ENCODE data around the gene HEXB.

The HEXB gene

DNA sequence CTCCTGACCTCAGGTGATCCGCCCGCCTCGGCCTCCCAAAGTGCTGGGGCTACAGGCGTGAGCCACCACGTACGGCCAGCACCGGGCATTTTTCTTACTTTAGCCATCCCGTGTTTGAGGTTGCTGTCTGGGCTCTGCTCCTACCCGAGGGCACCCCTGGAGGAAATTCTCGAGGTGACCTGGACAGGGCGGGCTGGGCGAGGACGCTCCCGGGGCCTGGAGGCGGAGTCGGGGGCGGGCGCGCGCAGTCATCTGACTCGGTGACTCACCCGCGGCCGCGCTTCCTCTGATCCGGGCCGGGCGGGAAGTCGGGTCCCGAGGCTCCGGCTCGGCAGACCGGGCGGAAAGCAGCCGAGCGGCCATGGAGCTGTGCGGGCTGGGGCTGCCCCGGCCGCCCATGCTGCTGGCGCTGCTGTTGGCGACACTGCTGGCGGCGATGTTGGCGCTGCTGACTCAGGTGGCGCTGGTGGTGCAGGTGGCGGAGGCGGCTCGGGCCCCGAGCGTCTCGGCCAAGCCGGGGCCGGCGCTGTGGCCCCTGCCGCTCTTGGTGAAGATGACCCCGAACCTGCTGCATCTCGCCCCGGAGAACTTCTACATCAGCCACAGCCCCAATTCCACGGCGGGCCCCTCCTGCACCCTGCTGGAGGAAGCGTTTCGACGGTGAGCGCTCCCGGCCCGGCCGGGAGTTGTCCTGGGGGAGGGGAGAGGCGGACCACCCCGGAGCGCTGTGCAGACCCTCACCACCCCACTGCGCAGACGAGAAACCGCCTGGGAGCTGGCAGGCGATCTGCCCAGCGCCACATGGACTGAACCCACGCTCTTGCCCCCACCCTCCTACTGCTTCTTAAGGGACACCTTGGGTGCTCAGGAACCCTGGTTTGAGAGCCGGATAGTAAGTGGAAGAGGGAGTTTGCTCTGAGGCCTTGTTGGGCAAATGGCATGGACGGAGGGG is at the start of gene HEXB:
Gene HEXB, plus strand, starts transcription at position 334 of the 952 bp plus-strand sequence. Its CDS starts 28 bp downstream, at position 362.
- peak; percentile 67 to 78 for DNase-seq (ENCODE audit: low read depth in 1 of 2, low spot score in 1 of 2)

DNA sequence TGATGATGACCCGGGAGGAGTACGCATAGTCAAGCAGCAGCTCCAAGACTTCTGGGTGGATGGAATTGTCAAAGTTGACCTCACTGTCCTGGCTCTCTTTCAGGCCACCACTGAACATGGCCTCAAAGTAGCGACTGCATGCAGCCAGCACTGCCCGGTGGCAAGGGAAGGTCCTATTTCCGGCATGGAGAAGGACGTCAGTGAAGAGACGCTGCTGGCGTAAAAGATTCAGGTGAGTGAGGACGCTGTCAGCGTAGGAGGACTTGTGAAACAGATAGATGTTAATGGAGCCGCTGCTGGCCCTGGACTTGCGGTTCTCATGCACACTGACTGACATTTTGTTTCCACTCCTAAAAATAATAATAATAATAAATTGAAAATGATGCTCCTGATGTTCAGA is 48.9 kb upstream of the HEXB start:
- DNase-seq (ENCODE audit: low read depth in 1 of 2, low spot score in 1 of 2): no peak

DNA sequence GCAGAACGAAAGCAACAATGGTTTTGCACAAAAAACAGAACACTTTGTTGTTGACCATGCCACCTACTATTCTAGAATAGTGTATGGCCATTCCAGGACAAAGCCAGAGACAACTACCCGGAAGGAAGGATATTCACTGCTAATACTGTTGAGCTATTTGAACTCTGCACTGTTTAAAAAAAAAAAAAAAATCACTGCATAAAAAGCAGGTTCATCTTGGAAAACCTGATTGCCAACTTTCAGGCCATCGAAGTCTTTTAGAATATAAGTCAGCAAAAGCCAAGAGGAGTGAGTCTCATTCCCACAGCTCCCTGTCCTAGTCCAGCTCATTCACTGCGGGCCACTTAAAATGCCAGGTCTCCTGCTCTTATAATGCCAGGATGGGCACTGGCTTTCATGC is 48.5 kb upstream of the HEXB start:
- no peak for DNase-seq (ENCODE audit: low read depth in 1 of 2, low spot score in 1 of 2)

DNA sequence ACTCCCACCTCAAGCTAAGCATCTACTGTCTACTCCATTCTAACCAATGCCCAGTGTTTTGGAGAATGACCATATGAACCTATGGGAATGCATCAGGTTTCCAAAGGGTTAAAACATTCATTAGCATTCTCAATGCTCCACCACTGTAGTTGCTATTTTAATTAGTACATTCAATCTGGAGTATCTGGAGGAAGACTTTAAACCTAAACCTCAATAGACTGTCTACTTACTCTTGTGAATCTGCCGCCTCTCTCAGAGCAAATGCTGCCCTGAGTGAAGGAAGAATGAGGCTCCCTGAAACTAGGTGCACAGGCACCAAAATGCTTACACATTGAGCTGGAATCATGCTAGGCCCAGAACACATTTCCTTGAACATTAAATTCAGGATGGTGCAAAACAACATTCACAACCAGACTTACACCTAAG is 46.5 kb upstream of the HEXB start:
- DNase-seq (ENCODE audit: low read depth in 1 of 2, low spot score in 1 of 2): no peak

DNA sequence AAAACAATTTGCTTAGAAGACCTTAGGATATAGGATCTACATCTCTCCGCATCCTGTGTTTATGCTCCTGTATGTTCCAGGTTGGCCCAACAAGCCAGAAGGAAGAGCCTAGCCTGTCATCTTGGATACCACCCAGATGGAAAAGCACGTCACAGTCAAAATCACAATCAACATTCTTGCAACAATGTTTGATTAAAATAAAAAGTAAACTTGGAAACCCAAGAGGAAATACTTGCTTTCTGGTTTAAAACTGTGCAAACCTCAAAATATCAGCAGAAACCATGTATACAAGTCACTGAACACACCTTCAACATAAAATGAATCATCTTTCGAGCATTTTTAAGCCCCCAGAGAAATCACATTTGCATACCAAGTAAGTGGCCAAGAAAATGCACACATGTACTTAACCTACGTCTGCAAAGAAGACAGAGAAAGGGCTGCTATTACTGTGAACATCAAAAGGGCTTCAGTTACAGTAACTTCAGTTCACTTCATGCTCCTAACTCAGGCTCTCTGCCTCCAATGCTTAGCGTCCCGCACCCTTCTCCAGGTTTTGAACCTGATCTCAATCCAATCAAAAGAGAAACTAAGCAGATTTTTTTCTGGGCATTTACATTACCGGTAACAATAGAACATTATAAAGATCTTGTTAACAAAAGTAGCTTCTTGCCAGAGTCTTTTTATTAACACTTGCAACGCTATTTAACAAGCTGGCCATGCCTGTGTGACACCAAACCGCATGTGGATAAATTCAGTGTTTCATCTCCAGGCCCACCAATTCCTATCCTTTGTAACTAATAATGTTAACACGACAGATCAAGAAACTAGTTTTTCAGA is 45.8 kb upstream of the HEXB start:
- DNase-seq (ENCODE audit: low read depth in 1 of 2, low spot score in 1 of 2): no peak

DNA sequence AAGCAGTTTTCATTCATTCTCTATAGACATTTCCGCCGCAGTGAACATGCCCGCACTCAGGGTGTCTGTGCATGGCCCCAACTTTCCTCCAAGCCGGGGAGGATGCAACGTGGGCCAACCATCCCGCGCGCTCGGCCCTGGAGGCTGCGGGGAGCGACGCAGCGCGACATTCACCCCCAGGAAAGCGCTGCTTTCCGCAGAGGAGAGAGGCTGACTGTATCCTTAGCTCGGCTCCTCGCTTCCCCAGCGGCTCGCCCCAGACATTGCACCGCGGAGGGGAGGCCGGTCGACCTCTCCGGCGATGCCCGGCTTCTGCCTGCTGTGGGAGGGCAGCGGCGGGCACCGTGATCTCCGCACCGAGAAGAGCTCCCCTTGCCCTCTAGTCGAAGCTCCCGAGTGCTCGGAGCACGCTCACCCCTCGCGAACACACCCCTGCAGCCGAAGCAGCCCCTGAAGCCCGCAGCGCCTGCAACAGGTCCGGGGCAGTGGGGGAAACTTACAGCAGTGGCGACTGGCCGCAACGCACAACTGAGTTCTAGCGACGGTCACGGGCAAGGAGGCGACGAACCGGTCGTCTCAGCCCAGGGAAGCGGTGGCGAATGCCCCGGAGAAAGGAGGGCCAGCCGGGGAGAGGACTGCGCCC is 45.1 kb upstream of the HEXB start:
- DNase-seq (ENCODE audit: low read depth in 1 of 2, low spot score in 1 of 2): peak in 1 of 2 donors; percentile 16

DNA sequence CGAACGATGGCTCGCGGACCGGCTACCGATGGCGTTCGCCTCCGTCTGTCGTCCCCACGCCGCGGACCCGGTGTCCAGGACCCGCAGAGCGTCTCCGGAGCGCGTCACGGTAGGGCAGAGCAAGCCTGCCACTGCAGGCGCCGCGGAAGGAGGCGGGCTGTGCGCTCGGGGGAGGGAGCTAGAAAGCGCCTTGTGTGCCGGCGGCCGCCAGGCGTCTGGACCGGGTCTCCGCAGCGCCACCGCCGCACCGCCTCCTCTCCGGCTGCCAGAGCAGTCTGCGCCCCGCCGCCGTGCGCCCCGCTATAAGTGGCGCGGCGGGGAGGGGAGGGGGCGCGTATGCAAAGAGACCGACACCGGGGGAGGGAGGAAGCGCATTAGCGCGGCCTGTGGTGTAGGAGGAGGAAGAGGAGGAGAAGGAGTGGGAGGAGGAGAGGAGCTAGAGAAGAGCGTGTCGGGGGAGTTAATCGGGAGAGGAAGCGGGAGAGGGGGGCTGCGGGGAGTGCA is 44.5 kb upstream of the HEXB start, which contains the start of gene ENC1:
Gene ENC1, minus strand, starts transcription at position 279 of the 504 bp plus-strand sequence. CDS start 4,243 bp downstream, outside the sequence.
- peak; percentile 48 to 62 for DNase-seq (ENCODE audit: low read depth in 1 of 2, low spot score in 1 of 2)

DNA sequence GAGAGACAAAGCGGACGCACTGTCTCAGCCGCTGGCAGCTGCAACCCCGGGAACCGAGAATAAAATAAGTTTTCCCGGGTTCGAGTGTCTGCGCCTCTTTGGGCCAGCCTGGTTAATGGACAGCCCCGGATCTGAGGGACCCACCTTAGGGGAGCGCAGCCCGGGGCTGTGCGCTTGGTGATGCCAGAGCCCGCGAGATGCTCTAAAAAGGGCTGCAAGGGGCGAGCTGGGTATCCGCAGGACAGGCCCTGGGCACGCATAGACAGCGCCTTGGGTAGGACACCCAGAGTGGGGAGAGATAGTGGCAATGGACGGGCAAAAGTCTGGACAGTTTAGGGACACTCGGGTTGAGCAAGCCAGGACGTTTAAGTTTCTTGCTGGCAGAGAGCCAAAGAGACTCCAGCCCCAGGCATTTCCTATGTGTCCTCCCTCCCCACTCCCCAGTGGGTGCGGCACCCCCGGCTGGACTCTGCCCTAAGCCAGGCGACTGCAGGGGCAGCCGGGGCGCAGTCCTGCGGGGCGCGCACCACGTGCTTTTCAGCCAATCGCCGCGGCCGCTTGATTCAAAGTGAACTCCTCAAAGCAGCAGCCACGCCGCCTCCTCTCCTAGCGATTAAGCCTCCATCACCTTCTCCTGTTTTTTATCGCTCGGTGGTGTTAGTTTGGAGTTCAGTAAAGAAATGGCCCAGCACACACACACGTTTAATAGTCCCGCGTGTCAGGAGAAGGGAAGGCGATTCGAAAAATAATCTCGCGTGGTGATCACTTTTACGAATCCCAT is 43.9 kb upstream of the HEXB start:
- DNase-seq (ENCODE audit: low read depth in 1 of 2, low spot score in 1 of 2): peak in 1 of 2 donors; percentile 21

DNA sequence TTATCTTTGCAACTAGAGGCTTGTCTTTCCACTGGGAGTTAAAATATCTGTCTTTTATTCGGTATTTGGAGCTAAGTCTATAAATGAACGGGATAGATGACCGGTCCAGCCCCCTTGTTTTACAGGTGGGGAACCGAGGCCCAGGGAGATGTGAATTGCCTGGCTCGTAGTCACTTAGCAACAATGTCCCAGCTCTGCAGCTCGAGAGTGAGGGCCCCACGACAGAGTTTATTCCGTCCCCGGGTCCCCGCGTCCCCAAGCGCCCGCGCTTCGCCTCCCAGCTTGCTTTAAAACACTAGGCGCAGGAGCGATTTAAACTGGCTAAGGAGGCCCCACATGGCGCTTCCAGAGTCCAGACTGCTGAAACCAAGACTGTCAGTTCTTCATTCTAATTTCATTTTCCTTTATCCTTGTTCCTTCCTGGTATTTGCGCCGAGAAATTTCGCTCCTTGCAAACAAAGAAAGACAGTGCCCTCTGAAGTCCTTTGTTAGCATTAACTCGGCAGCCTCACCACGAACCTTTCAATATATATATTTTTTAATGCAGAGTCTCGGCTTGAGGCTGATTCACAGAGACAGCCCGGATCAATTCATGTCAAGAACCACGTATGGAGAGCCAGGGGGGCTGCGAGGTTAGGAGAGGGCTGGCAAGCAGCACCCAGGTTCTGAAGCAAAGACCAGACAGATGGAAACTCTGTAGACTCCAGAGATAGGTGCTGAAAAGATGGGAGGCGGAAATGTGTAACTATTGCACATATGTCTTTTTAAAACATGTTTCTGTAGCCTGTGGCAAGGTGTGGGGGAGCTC is 43.1 kb upstream of the HEXB start:
- DNase-seq (ENCODE audit: low read depth in 1 of 2, low spot score in 1 of 2): no peak

DNA sequence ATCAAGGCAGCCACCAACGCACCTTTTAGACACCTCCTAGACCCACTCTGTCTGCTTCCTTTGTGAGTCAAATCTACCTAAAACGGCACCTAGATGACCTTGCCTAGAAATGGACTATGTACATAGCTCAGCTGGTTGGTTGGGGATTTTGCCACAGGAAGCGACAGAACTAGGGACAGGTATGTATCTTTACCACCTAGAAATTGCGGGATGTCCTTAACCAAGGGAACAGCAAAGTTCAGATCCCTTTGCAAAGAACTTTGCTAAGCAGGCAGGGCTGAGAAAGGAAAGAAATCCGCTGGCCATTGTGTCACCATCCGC is 42.5 kb upstream of the HEXB start:
- DNase-seq (ENCODE audit: low read depth in 1 of 2, low spot score in 1 of 2): no peak

DNA sequence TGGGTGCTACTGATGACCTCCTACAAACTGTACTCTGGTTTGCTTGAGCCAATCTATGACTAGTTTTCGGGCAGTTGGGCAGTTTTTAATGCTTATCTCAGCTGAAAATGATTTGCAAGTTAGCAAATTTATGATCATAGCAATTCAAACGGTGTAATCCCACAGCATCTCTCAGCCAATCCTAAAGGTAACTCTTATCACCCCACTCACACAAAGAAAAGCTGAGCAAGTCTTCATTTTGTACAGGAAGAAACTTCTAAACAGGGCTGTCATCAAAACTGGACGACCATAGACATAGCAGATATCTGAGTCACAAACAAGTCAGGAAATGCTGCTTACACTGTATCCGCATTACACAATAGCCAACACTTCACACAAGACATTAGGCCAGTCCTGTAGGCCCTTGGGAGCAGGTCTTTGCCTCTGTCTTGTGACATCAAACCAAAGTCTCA is 41.9 kb upstream of the HEXB start:
- no peak for DNase-seq (ENCODE audit: low read depth in 1 of 2, low spot score in 1 of 2)

DNA sequence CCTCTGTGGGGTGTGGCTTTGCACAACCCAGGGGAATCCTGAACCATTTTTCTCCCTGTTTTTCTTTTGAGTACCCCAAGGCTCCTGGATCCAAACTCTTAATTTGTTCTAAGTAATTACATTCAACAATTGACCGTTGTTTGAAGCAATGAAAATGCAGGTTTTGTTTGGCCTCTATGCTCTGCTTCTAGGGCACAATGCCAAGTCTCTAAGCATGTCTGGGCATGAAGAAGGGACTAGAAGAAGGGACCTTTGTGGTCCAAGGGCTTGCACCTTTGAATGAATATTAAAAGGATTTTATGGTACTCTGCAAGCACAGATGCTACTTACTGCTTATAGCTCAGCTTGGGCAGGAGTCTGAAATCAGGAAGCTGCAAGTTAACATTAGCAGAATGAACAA is 37.9 kb upstream of the HEXB start:
- no peak for DNase-seq (ENCODE audit: low read depth in 1 of 2, low spot score in 1 of 2)

DNA sequence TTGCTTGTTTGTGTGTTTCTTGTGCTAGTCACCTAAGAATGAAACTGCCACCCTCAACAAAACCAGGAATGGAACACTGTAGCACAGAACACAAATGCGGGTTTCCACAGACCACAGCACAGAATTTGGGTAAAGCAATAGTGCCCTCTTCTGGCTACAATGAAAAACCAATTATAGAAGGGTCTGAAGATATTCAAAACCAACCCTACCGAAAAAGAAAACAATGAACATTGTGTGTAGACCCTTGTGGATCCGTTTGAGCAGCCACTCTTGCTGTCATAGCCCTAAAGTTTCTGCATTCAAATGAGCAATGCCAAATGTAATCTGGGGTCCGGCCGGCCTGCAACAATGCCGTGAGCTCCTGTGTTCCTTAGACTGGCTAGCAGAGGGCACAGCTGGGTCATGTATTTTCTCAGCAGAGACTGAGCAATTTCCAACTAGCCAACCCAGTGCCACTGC is 36.2 kb upstream of the HEXB start:
- no peak for DNase-seq (ENCODE audit: low read depth in 1 of 2, low spot score in 1 of 2)

DNA sequence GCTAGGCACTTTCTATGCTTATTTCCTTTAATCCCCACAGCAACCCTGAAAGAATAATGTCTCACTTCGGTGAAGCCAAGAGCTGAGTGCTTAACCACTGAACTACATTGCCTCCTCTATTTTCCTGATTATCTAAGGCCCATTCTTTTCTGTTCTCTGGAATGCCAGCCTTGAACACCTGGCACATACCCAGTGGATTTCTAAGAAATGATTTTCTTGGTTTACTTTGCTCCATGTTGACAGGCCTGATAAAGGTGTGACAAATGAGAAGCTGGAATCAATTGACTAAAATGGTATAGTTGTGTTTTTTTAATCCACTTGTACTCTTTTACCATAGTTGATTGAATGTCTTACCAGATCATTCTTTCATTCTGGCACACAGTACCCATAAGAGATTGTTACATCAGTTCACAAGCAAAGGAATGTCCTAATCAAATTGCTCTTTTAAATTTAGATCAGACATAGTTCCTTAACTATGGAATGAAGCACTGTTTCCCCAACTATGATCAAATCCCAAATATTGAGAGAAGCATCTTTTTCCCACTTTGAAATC is 35.5 kb upstream of the HEXB start:
- no peak for DNase-seq (ENCODE audit: low read depth in 1 of 2, low spot score in 1 of 2)

DNA sequence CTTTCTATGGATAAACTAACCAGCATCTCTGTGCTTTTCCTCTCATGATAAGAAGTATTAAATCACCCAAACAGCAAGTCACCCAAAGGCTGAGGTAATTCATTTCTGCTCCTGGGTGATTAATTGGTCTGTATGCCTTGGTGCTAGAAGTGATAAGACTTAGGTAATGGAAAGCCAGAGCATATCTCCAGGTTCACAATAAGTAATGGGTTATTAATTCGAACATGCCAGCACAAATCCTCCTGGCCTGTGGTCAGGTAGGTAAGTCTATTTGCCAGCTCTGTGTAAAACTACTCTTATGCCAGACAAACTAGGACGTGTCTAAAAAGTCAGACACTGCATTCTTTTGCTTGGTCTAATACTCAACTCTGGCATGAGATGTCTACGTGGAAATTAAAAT is 33.3 kb upstream of the HEXB start:
- no peak for DNase-seq (ENCODE audit: low read depth in 1 of 2, low spot score in 1 of 2)

DNA sequence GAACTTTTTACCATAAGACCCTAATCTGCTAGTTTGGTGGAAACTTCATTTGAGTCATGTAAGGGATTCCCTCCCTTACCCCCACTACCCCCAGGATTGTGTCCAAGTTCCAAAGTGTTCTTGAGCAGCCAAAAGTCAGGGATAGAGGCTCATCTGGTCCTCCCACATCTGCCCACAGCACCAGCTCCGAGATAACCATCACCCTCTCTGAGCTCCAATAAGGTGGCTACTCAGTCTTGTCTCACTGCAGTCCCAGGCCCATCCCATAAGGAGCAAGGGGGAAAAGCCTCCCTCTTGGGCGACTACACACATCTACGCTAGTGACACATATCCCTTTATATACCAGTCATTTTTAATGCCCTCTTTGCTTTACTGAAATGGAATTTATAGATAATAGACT is 32.5 kb upstream of the HEXB start:
- DNase-seq (ENCODE audit: low read depth in 1 of 2, low spot score in 1 of 2): no peak

DNA sequence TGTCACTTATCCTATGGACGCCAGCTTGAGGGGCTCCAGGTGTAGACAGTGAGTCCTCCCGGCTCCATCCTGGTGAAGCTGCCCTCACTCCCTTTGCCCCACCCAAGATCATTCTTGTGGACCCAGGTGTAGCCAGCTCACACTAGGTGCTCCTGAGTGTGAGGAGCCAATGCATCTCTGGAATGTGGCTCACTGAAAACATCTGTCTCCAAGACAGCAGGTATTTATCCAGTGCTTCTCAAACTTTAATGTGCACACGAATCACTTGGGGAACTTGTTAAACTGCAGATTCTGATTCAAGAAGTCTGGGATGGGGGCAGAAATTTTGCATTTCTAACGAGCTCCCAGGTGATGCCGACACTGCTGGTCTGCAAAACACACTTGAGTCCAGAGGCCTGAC is 31.0 kb upstream of the HEXB start:
- DNase-seq (ENCODE audit: low read depth in 1 of 2, low spot score in 1 of 2): no peak

DNA sequence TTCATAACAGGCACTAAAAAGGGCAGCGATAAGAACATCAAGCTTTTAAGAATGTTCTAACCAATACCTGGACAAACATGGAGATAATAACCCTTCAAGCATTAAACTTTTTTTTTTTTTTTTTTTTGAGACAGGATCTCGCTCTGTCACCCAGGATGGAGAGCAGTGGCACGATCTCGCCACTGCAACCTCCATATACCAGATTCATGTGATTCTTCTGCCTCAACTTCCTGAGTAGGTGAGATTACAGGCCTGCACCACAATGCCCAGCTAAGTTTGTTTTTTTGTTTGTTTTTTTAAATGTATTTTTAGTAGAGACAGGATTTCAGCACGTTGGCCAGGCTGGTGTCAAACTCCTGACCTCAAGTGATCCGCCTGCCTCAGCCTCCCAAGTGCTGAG is 29.8 kb upstream of the HEXB start:
- no peak for DNase-seq (ENCODE audit: low read depth in 1 of 2, low spot score in 1 of 2)

DNA sequence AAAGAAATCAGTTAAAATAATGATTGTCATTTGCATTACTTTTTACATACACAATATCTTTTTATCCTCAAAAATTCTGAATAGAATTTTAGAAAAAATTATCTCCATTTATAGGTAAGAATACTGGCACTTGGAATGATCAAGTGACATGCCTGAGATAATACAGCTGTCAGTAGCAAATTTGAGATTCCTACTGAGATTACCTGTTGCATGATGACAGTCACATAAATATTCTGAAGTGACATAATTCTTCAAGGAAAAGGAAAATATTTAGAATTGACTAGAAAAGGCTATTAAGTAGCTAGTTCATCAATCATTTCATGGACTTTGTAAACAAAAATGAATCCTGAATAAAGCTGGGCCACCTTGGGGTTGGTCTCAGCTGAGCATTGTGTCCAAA is 29.3 kb upstream of the HEXB start:
- DNase-seq (ENCODE audit: low read depth in 1 of 2, low spot score in 1 of 2): no peak

Data from stimulated activated CD4-positive, alpha-beta T cell treated with anti-CD3 and anti-CD28 coated beads, Interleukin-15, amount 100 ng/mL, for 1 hour (primary cell).